Measurements from ENCODE around the gene KCTD16. TPM values are rescaled to one million over a fixed set of nuclear protein-coding genes. Genes with fewer than 3 reads are reported as not detected.

KCTD16 gene
- polyA plus RNA-seq, 2 of the 4 experiments (the other 2 are of a cell fraction): 0.10 to 0.32 TPM

DNA sequence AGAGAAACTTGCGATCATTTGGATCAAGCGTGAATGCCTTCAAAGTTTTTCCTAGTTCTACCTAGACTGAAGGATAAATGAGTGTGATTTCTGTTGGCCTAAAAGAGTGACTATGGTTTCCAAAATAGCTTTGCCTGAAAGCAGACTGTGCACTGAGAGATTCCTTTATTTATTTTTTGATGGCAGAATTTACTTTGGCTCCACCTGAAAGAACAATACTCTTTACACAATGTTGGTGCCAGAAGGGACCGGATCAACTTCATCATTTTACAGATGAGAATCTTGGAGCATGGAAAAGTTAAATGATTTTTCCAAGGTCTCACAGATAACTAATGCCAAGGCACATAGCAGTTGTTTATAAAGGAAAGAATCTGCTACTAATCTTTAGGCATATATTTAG is 199.6 kb downstream of the KCTD16 start (continued):
- no peak for TF ChIP-seq FOXS1 (CRISPR knock-in tag; IDR thresholded peaks at IDR 0.05)
- TF ChIP-seq ZFP36 (IDR thresholded peaks at IDR 0.05; ENCODE audit: borderline replicate concordance, partially characterized antibody): no peak
- no peak for TF ChIP-seq RCOR1 (IDR thresholded peaks at IDR 0.05; ENCODE audit: low read depth, low read length)

DNA sequence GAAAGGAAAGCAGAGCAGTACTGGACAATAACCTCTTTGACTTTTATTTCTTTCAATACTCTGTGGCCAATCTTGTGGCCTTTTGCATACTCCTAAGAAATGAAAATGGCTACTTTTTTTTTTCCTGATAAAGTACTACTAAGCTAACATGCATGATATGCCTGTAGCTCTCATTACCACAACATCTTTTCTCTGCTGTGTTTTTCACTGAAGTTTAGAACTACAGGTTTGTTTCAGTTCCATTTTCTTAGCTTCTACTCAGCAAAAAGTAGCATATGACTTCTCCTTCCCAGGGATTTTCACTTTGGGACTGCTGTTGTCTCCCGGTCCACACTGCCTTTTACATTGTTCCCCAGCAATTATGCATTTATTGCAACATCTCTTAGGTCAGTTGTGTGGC is 204.0 kb downstream of the KCTD16 start:
- Histone ChIP-seq H3K4me1 (no peaks in the 10 kb centered on the region), H3K4me2 (no peak overlapping the region), H3K27ac (no peak overlapping the region), H3K9me3 (no peaks in the 10 kb centered on the region), H3K4me3 (no peak overlapping the region)
- ATAC-seq (no peak), DNase-seq (ENCODE audit: low read depth in 1 of 2, low spot score in 1 of 2) (no peak), FAIRE-seq (no peak)
- CTCF ChIA-PET: interaction anchor here (0.6 to 1.5 kb wide), 2 partner anchors 93 to 561 kb away, joined by 3 read pairs; no protein-coding TSS in a partner anchor
- TF ChIP-seq, protein P1, sequence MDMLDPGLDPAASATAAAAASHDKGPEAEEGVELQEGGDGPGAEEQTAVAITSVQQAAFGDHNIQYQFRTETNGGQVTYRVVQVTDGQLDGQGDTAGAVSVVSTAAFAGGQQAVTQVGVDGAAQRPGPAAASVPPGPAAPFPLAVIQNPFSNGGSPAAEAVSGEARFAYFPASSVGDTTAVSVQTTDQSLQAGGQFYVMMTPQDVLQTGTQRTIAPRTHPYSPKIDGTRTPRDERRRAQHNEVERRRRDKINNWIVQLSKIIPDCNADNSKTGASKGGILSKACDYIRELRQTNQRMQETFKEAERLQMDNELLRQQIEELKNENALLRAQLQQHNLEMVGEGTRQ (IDR thresholded peaks at IDR 0.05): no peak
- WGBS (ENCODE audit: missing lambda C conversion rate): 30% methylated on average over 1 of the region's 1 CpG
- POLR2A ChIA-PET: no interaction called here

DNA sequence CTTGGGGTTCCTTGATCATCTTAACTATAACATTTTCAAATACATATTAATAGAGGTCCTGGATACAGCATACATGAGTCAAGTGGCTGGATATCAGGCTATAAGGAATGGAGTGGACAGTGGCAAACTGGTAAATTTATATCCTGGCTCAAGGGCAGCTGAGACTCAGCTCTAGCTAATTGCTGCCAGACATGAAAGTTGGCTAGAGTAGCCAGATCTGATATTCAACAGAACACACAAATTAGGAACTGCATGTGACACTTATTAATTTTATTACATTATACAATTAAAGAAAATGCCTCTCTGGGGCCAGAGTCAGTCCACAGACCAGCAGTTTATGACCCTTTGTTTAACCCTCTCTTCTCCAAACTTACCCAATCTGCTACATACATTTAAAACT is 206.5 kb downstream of the KCTD16 start:
- Histone ChIP-seq H3K27ac (no peak overlapping the region), H3K9me3 (no peaks in the 10 kb centered on the region), H3K4me3 (no peak overlapping the region), H3K4me2 (no peak overlapping the region), H3K4me1 (no peaks in the 10 kb centered on the region)
- no peak for TF ChIP-seq JUN (IDR thresholded peaks at IDR 0.05)
- TF ChIP-seq TFCP2L1 (CRISPR knock-in tag; IDR thresholded peaks at IDR 0.05): no peak
- TF ChIP-seq, protein P2, sequence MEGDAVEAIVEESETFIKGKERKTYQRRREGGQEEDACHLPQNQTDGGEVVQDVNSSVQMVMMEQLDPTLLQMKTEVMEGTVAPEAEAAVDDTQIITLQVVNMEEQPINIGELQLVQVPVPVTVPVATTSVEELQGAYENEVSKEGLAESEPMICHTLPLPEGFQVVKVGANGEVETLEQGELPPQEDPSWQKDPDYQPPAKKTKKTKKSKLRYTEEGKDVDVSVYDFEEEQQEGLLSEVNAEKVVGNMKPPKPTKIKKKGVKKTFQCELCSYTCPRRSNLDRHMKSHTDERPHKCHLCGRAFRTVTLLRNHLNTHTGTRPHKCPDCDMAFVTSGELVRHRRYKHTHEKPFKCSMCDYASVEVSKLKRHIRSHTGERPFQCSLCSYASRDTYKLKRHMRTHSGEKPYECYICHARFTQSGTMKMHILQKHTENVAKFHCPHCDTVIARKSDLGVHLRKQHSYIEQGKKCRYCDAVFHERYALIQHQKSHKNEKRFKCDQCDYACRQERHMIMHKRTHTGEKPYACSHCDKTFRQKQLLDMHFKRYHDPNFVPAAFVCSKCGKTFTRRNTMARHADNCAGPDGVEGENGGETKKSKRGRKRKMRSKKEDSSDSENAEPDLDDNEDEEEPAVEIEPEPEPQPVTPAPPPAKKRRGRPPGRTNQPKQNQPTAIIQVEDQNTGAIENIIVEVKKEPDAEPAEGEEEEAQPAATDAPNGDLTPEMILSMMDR (IDR thresholded peaks at IDR 0.05): no peak
- TF ChIP-seq JUNB (IDR thresholded peaks at IDR 0.05): no peak
- TF ChIP-seq, protein P3, sequence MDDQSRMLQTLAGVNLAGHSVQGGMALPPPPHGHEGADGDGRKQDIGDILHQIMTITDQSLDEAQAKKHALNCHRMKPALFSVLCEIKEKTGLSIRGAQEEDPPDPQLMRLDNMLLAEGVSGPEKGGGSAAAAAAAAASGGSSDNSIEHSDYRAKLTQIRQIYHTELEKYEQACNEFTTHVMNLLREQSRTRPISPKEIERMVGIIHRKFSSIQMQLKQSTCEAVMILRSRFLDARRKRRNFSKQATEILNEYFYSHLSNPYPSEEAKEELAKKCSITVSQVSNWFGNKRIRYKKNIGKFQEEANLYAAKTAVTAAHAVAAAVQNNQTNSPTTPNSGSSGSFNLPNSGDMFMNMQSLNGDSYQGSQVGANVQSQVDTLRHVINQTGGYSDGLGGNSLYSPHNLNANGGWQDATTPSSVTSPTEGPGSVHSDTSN (IDR thresholded peaks at IDR 0.05): no peak
- TF ChIP-seq, protein P4, sequence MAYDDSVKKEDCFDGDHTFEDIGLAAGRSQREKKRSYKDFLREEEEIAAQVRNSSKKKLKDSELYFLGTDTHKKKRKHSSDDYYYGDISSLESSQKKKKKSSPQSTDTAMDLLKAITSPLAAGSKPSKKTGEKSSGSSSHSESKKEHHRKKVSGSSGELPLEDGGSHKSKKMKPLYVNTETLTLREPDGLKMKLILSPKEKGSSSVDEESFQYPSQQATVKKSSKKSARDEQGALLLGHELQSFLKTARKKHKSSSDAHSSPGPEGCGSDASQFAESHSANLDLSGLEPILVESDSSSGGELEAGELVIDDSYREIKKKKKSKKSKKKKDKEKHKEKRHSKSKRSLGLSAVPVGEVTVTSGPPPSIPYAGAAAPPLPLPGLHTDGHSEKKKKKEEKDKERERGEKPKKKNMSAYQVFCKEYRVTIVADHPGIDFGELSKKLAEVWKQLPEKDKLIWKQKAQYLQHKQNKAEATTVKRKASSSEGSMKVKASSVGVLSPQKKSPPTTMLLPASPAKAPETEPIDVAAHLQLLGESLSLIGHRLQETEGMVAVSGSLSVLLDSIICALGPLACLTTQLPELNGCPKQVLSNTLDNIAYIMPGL (CRISPR knock-in tag; IDR thresholded peaks at IDR 0.05; ENCODE audit: borderline replicate concordance): no peak
- no peak for TF ChIP-seq ZC3H11A (IDR thresholded peaks at IDR 0.05)
- no peak for TF ChIP-seq CEBPB (IDR thresholded peaks at IDR 0.05)
- TF ChIP-seq SMC3 (IDR thresholded peaks at IDR 0.05): no peak
- no peak for TF ChIP-seq GATA3 (IDR thresholded peaks at IDR 0.05; ENCODE audit: borderline replicate concordance)
- TF ChIP-seq MYC (IDR thresholded peaks at IDR 0.05; ENCODE audit: borderline replicate concordance, low read length): no peak
- no peak for TF ChIP-seq POLR2A (IDR thresholded peaks at IDR 0.05; ENCODE audit: low read length)
- TF ChIP-seq HDAC2 (IDR thresholded peaks at IDR 0.05): no peak
- TF ChIP-seq MAZ (IDR thresholded peaks at IDR 0.05; ENCODE audit: borderline replicate concordance, low read depth, low read length): no peak
- TF ChIP-seq HOXB5 (CRISPR knock-in tag; IDR thresholded peaks at IDR 0.05): no peak
- TF ChIP-seq NPAS2 (CRISPR knock-in tag; IDR thresholded peaks at IDR 0.05; ENCODE audit: borderline replicate concordance): no peak
- TF ChIP-seq ZSCAN20 (CRISPR knock-in tag; IDR thresholded peaks at IDR 0.05): no peak
- no peak for TF ChIP-seq CHD2 (IDR thresholded peaks at IDR 0.05; ENCODE audit: low read length, partially characterized antibody)
- TF ChIP-seq, protein P5, sequence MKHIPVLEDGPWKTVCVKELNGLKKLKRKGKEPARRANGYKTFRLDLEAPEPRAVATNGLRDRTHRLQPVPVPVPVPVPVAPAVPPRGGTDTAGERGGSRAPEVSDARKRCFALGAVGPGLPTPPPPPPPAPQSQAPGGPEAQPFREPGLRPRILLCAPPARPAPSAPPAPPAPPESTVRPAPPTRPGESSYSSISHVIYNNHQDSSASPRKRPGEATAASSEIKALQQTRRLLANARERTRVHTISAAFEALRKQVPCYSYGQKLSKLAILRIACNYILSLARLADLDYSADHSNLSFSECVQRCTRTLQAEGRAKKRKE (CRISPR knock-in tag; IDR thresholded peaks at IDR 0.05; ENCODE audit: low read depth): no peak
- no peak for TF ChIP-seq POLR2AphosphoS2 (conservative IDR thresholded peaks at IDR 0.05; ENCODE audit: low read length)
- DNase-seq (ENCODE audit: low read depth in 1 of 2, low spot score in 1 of 2) (no peak), FAIRE-seq (no peak), ATAC-seq (no peak)
- ChIA-PET POLR2A (no interaction called here), CTCF (interaction anchor here (0.6 kb wide), 1 partner anchor 10 kb away, joined by 3 read pairs; no protein-coding TSS in a partner anchor)
